ENCODE results near the gene CROCC2. TPM values are rescaled to one million over a fixed set of nuclear protein-coding genes. Genes with fewer than 3 reads are reported as not detected.

The CROCC2 gene
- total and polyA plus RNA-seq, 7 donors: 0.01 TPM; not detected in 6

DNA sequence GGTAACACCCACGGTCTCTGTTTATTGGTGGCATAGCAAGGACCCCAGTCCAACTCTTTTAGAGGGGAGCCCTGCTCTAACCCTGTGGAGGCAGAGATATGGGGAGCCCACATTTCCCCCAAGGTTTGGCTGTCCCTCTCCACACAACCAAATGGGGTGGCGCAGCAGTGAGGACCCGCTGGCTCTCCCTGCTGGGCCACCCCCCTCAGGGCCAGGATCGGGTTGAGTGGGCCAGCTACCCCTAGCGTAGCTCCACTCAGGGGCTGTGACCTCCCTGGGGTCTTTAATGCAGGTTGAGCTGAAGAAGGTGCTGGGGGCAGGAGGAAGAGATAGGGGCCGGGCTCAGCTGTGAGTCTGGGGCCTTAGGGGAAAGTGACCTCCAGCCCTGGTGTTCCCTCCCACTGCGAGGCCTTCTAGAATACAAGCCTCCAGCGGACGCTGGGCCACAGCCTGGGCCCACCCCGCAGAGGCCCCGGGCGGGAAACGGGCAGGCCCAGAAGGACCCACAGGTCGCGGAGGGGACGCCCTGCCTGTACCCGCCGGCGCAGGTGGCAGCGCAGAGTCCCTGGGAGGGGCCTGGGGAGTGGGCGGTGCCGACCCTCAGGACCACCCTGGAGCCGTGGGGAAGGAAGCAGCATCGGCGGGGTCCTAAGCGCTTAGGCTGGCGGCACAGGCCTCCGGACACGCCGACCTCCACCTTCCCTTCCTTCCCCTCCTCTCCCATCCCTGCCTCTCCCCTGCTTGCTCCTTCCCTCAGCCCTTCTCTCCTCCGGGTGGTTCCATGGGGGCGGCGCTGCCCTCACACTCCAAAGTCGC is 9.6 kb downstream of the CROCC2 start:
- whole genome bisulfite sequencing, 3 donors: 48 to 65% (median 48%) methylated on average over 20 to 34 of the region's 34 CpGs
- H3K36me3 ChIP-seq (ENCODE audit: insufficient read depth in 1 of 2, low read depth in 1 of 2): no peaks in the 10 kb centered on the region
- TF ChIP-seq CTCF (IDR thresholded peaks at IDR 0.05): no peak
- peaks cover 0 to 17% (median 6%) of the 10 kb centered on the region in 3 donors for H3K27me3 ChIP-seq (ENCODE audit: insufficient read depth in 3 of 3, low read length in 2 of 3)
- no peaks in the 10 kb centered on the region for H3K9me3 ChIP-seq
- no peak overlapping the region for H3K27ac ChIP-seq
- intact Hi-C loops (cut with DNase I): no loop called here
- no peak overlapping the region for H3K4me3 ChIP-seq
- peaks cover 8% of the 10 kb centered on the region for H3K4me1 ChIP-seq
- no peak for ATAC-seq
- DNase-seq: peak; percentile 13 to 53

- Histone ChIP-seq H3K27ac (no peak overlapping the region), H3K27me3 (ENCODE audit: insufficient read depth in 3 of 3, low read length in 2 of 3) (peaks cover 0 to 17% (median 6%) of the 10 kb centered on the region in 3 donors), H3K4me1 (peaks cover 8% of the 10 kb centered on the region), H3K4me3 (no peak overlapping the region), H3K36me3 (ENCODE audit: insufficient read depth in 1 of 2, low read depth in 1 of 2) (no peaks in the 10 kb centered on the region), H3K9me3 (no peaks in the 10 kb centered on the region)
- no peak for TF ChIP-seq CTCF (IDR thresholded peaks at IDR 0.05)
- peak; percentile 81 to 87 for DNase-seq
- WGBS, 3 donors: 13 to 23% (median 20%) methylated on average over 23 to 24 of the region's 24 CpGs
- intact Hi-C loops (cut with DNase I): no loop called here
- peak in 3 of 4 donors; percentile 39 to 42 (median 41) for ATAC-seq
Observed at GRCh38 chr2:240916571-240917008, 10.5 kb downstream of the CROCC2 start.

GRCh38 chr2:240917009-240917683 is 11.0 kb downstream of the CROCC2 start:
- no peak for TF ChIP-seq CTCF (IDR thresholded peaks at IDR 0.05)
- Histone ChIP-seq H3K27me3 (ENCODE audit: insufficient read depth in 3 of 3, low read length in 2 of 3) (peaks cover 0 to 17% (median 6%) of the 10 kb centered on the region in 3 donors), H3K4me3 (no peak overlapping the region), H3K9me3 (no peaks in the 10 kb centered on the region), H3K36me3 (ENCODE audit: insufficient read depth in 1 of 2, low read depth in 1 of 2) (no peaks in the 10 kb centered on the region), H3K27ac (no peak overlapping the region), H3K4me1 (peaks cover 8% of the 10 kb centered on the region)
- WGBS, 3 donors: 71 to 81% (median 74%) methylated on average over 18 to 20 of the region's 20 CpGs
- no peak for ATAC-seq
- intact Hi-C loops (cut with DNase I): no loop called here
- peak; percentile 14 to 34 for DNase-seq

DNA sequence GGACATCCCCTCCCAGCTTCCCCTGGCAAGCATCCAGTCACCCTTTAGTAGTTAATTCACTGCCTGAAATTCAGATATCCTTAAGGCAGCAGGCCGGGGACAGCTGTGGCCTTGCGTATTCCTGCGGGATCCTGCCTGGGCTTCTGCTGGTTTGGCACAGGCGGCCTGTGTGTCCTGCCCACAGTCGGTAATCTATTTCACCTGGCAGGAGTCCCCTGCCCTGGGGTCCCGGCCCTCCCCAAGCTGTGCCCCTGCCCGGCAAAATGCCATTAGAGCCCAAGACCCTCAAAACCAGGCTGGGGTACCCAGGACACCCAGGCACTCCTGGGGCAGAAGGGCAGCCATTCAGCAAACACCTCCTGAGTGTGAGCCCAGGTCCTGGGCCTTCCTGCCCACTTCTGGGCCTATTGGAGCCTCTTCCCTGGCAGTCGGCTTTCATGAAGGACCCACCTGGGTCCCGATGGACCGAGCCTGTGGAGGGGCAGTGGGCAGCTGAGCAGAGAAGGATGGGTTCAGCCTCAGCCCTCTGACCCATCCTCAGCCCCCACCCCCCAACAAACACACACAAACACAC is 11.6 kb downstream of the CROCC2 start:
- intact Hi-C loops (cut with DNase I): no loop called here
- H3K4me3 ChIP-seq: no peak overlapping the region
- peaks cover 8% of the 10 kb centered on the region for H3K4me1 ChIP-seq
- no peaks in the 10 kb centered on the region for H3K36me3 ChIP-seq (ENCODE audit: insufficient read depth in 1 of 2, low read depth in 1 of 2)
- 67 to 72% (median 71%) methylated on average over 10 of the region's 10 CpGs for WGBS, 3 donors
- no peak overlapping the region for H3K27ac ChIP-seq
- H3K27me3 ChIP-seq (ENCODE audit: insufficient read depth in 3 of 3, low read length in 2 of 3): peaks cover 0 to 17% (median 6%) of the 10 kb centered on the region in 3 donors
- peak in 1 of 2 donors; percentile 13 for DNase-seq
- ATAC-seq: no peak
- H3K9me3 ChIP-seq: no peaks in the 10 kb centered on the region
- TF ChIP-seq CTCF (IDR thresholded peaks at IDR 0.05): no peak

Measured in psoas muscle (tissue), 8 donors.